ENCODE data around the gene KYNU.
A peak's percentile ranks its signal among the peaks of the same experiment; 100 is the strongest.

KYNU gene

GRCh38 chr2:143078104-143078503 lies 200.6 kb downstream of the KYNU start:
- H3K4me3 ChIP-seq (ENCODE audit: control insufficient read depth in 1 of 7, extremely low read depth in 1 of 7, insufficient read depth in 4 of 7, low read depth in 2 of 7, low read length in 6 of 7) = no peak overlapping the region
- H3K9me3 ChIP-seq (ENCODE audit: control extremely low read depth in 1 of 5, control insufficient read depth in 4 of 5, insufficient read depth in 2 of 5, low read depth in 1 of 5, low read length in 4 of 5) = peaks cover 0 to 13% (median 2%) of the 10 kb centered on the region in 5 experiments
- no peaks in the 10 kb centered on the region for H3K36me3 ChIP-seq (ENCODE audit: control insufficient read depth in 4 of 4, insufficient read depth in 4 of 4, low read length in 3 of 4)
- ChIA-PET CTCF (interaction anchor here (1.1 to 1.5 kb wide), 3 partner anchors 34 to 180 kb away, joined by 3 to 9 read pairs (median 4); no protein-coding TSS in a partner anchor), POLR2A (no interaction called here)
- no peaks in the 10 kb centered on the region for H3K27me3 ChIP-seq (replicated peaks in 2 of 5; ENCODE audit: control insufficient read depth in 4 of 5, insufficient read depth in 5 of 5, low read length in 4 of 5)
- peak in 2 of 3 donors; percentile 12 to 26 for DNase-seq
- H3K4me1 ChIP-seq (ENCODE audit: control extremely low read depth in 1 of 4, control insufficient read depth in 4 of 4, insufficient read depth in 4 of 4, low read length in 3 of 4) = no peaks in the 10 kb centered on the region
- no peak overlapping the region for H3K27ac ChIP-seq (ENCODE audit: insufficient read depth in 1 of 2, low read depth in 1 of 2, low read length in 2 of 2, poor library complexity in 1 of 2, severe bottlenecking in 2 of 2)

- Histone ChIP-seq H3K4me3 (ENCODE audit: control insufficient read depth in 1 of 7, extremely low read depth in 1 of 7, insufficient read depth in 4 of 7, low read depth in 2 of 7, low read length in 6 of 7) (no peak overlapping the region), H3K9me3 (ENCODE audit: control extremely low read depth in 1 of 5, control insufficient read depth in 4 of 5, insufficient read depth in 2 of 5, low read depth in 1 of 5, low read length in 4 of 5) (no peaks in the 10 kb centered on the region), H3K27ac (ENCODE audit: insufficient read depth in 1 of 2, low read depth in 1 of 2, low read length in 2 of 2, poor library complexity in 1 of 2, severe bottlenecking in 2 of 2) (no peak overlapping the region), H3K27me3 (replicated peaks in 2 of 5; ENCODE audit: control insufficient read depth in 4 of 5, insufficient read depth in 5 of 5, low read length in 4 of 5) (no peaks in the 10 kb centered on the region), H3K36me3 (ENCODE audit: control insufficient read depth in 4 of 4, insufficient read depth in 4 of 4, low read length in 3 of 4) (no peaks in the 10 kb centered on the region), H3K4me1 (ENCODE audit: control extremely low read depth in 1 of 4, control insufficient read depth in 4 of 4, insufficient read depth in 4 of 4, low read length in 3 of 4) (peaks cover 0 to 3% (median 2%) of the 10 kb centered on the region in 4 experiments)
- CTCF ChIA-PET = interaction anchor here (1.3 to 1.9 kb wide), 2 partner anchors 8 to 29 kb away, joined by 4 to 5 read pairs; no protein-coding TSS in a partner anchor
- POLR2A ChIA-PET = no interaction called here
- no peak for DNase-seq
- no CpG with 5 or more reads among the region's 1 CpG for WGBS (ENCODE audit: insufficient coverage)
These were observed 204.2 kb downstream of the KYNU start for GRCh38 chr2:143081616-143082015.

GRCh38 chr2:143083636-143084035 lies 206.2 kb downstream of the KYNU start:
- no CpG with 5 or more reads among the region's 2 CpGs for WGBS (ENCODE audit: insufficient coverage)
- POLR2A ChIA-PET = no interaction called here

GRCh38 chr2:143084462-143084861 lies 207.0 kb downstream of the KYNU start:
- ChIA-PET POLR2A (no interaction called here), CTCF (no interaction called here)
- Histone ChIP-seq H3K4me3 (ENCODE audit: control insufficient read depth in 1 of 7, extremely low read depth in 1 of 7, insufficient read depth in 4 of 7, low read depth in 2 of 7, low read length in 6 of 7) (no peak overlapping the region), H3K27ac (ENCODE audit: insufficient read depth in 1 of 2, low read depth in 1 of 2, low read length in 2 of 2, poor library complexity in 1 of 2, severe bottlenecking in 2 of 2) (no peak overlapping the region), H3K4me1 (ENCODE audit: control extremely low read depth in 1 of 4, control insufficient read depth in 4 of 4, insufficient read depth in 4 of 4, low read length in 3 of 4) (peaks cover 0 to 3% (median 2%) of the 10 kb centered on the region in 4 experiments), H3K27me3 (replicated peaks in 2 of 5; ENCODE audit: control insufficient read depth in 4 of 5, insufficient read depth in 5 of 5, low read length in 4 of 5) (no peaks in the 10 kb centered on the region), H3K9me3 (ENCODE audit: control extremely low read depth in 1 of 5, control insufficient read depth in 4 of 5, insufficient read depth in 2 of 5, low read depth in 1 of 5, low read length in 4 of 5) (no peaks in the 10 kb centered on the region), H3K36me3 (ENCODE audit: control insufficient read depth in 4 of 4, insufficient read depth in 4 of 4, low read length in 3 of 4) (no peaks in the 10 kb centered on the region)
- DNase-seq = no peak
- WGBS (ENCODE audit: insufficient coverage) = 100% methylated on average over 2 of the region's 2 CpGs

More at GRCh38 chr2:143083636-143084035, 206.2 kb downstream of the KYNU start:
- Histone ChIP-seq H3K4me3 (ENCODE audit: control insufficient read depth in 1 of 7, extremely low read depth in 1 of 7, insufficient read depth in 4 of 7, low read depth in 2 of 7, low read length in 6 of 7) (no peak overlapping the region), H3K36me3 (ENCODE audit: control insufficient read depth in 4 of 4, insufficient read depth in 4 of 4, low read length in 3 of 4) (no peaks in the 10 kb centered on the region), H3K9me3 (ENCODE audit: control extremely low read depth in 1 of 5, control insufficient read depth in 4 of 5, insufficient read depth in 2 of 5, low read depth in 1 of 5, low read length in 4 of 5) (no peaks in the 10 kb centered on the region), H3K27me3 (replicated peaks in 2 of 5; ENCODE audit: control insufficient read depth in 4 of 5, insufficient read depth in 5 of 5, low read length in 4 of 5) (no peaks in the 10 kb centered on the region), H3K4me1 (ENCODE audit: control extremely low read depth in 1 of 4, control insufficient read depth in 4 of 4, insufficient read depth in 4 of 4, low read length in 3 of 4) (peaks cover 0 to 3% (median 2%) of the 10 kb centered on the region in 4 experiments), H3K27ac (ENCODE audit: insufficient read depth in 1 of 2, low read depth in 1 of 2, low read length in 2 of 2, poor library complexity in 1 of 2, severe bottlenecking in 2 of 2) (no peak overlapping the region)
- CTCF ChIA-PET = interaction anchor here (0.7 to 0.9 kb wide), 2 partner anchors 94 to 176 kb away, joined by 3 read pairs; no protein-coding TSS in a partner anchor
- DNase-seq = peak; percentile 60 to 84 (median 64)

- Histone ChIP-seq H3K27ac (ENCODE audit: insufficient read depth in 1 of 2, low read depth in 1 of 2, low read length in 2 of 2, poor library complexity in 1 of 2, severe bottlenecking in 2 of 2) (no peak overlapping the region), H3K36me3 (ENCODE audit: control insufficient read depth in 4 of 4, insufficient read depth in 4 of 4, low read length in 3 of 4) (no peaks in the 10 kb centered on the region), H3K27me3 (replicated peaks in 2 of 5; ENCODE audit: control insufficient read depth in 4 of 5, insufficient read depth in 5 of 5, low read length in 4 of 5) (no peaks in the 10 kb centered on the region), H3K9me3 (ENCODE audit: control extremely low read depth in 1 of 5, control insufficient read depth in 4 of 5, insufficient read depth in 2 of 5, low read depth in 1 of 5, low read length in 4 of 5) (no peaks in the 10 kb centered on the region), H3K4me1 (ENCODE audit: control extremely low read depth in 1 of 4, control insufficient read depth in 4 of 4, insufficient read depth in 4 of 4, low read length in 3 of 4) (peaks cover 0 to 3% (median 2%) of the 10 kb centered on the region in 4 experiments), H3K4me3 (ENCODE audit: control insufficient read depth in 1 of 7, extremely low read depth in 1 of 7, insufficient read depth in 4 of 7, low read depth in 2 of 7, low read length in 6 of 7) (no peak overlapping the region)
- ChIA-PET CTCF (interaction anchor here (0.8 kb wide), 1 partner anchor 52 kb away, joined by 3 read pairs; no protein-coding TSS in a partner anchor), POLR2A (no interaction called here)
- WGBS (ENCODE audit: insufficient coverage) = 100% methylated on average over 1 of the region's 1 CpG
- no peak for DNase-seq
These were observed 207.8 kb downstream of the KYNU start for GRCh38 chr2:143085125-143085784.

GRCh38 chr2:143087033-143087432 lies 209.6 kb downstream of the KYNU start:
- no peaks in the 10 kb centered on the region for H3K9me3 ChIP-seq (ENCODE audit: control extremely low read depth in 1 of 5, control insufficient read depth in 4 of 5, insufficient read depth in 2 of 5, low read depth in 1 of 5, low read length in 4 of 5)
- H3K27ac ChIP-seq (ENCODE audit: insufficient read depth in 1 of 2, low read depth in 1 of 2, low read length in 2 of 2, poor library complexity in 1 of 2, severe bottlenecking in 2 of 2) = no peak overlapping the region
- H3K4me3 ChIP-seq (ENCODE audit: control insufficient read depth in 1 of 7, extremely low read depth in 1 of 7, insufficient read depth in 4 of 7, low read depth in 2 of 7, low read length in 6 of 7) = no peak overlapping the region
- ChIA-PET POLR2A (no interaction called here), CTCF (interaction anchor here (1.0 to 2.6 kb wide), 4 partner anchors 8 to 24 kb away, joined by 3 to 10 read pairs (median 5); no protein-coding TSS in a partner anchor)
- no peak for DNase-seq
- no peaks in the 10 kb centered on the region for H3K27me3 ChIP-seq (replicated peaks in 2 of 5; ENCODE audit: control insufficient read depth in 4 of 5, insufficient read depth in 5 of 5, low read length in 4 of 5)
- no CpG with 5 or more reads among the region's 1 CpG for WGBS (ENCODE audit: insufficient coverage)
- H3K4me1 ChIP-seq (ENCODE audit: control extremely low read depth in 1 of 4, control insufficient read depth in 4 of 4, insufficient read depth in 4 of 4, low read length in 3 of 4) = peaks cover 0 to 3% (median 2%) of the 10 kb centered on the region in 4 experiments
- no peaks in the 10 kb centered on the region for H3K36me3 ChIP-seq (ENCODE audit: control insufficient read depth in 4 of 4, insufficient read depth in 4 of 4, low read length in 3 of 4)

GRCh38 chr2:143088388-143088787 lies 210.9 kb downstream of the KYNU start:
- POLR2A ChIA-PET = no interaction called here
- Histone ChIP-seq H3K4me1 (ENCODE audit: control extremely low read depth in 1 of 4, control insufficient read depth in 4 of 4, insufficient read depth in 4 of 4, low read length in 3 of 4) (peaks cover 0 to 3% (median 2%) of the 10 kb centered on the region in 4 experiments), H3K9me3 (ENCODE audit: control extremely low read depth in 1 of 5, control insufficient read depth in 4 of 5, insufficient read depth in 2 of 5, low read depth in 1 of 5, low read length in 4 of 5) (peaks cover 0 to 1% (median 0%) of the 10 kb centered on the region in 5 experiments), H3K36me3 (ENCODE audit: control insufficient read depth in 4 of 4, insufficient read depth in 4 of 4, low read length in 3 of 4) (no peaks in the 10 kb centered on the region), H3K27ac (ENCODE audit: insufficient read depth in 1 of 2, low read depth in 1 of 2, low read length in 2 of 2, poor library complexity in 1 of 2, severe bottlenecking in 2 of 2) (no peak overlapping the region), H3K4me3 (ENCODE audit: control insufficient read depth in 1 of 7, extremely low read depth in 1 of 7, insufficient read depth in 4 of 7, low read depth in 2 of 7, low read length in 6 of 7) (no peak overlapping the region), H3K27me3 (replicated peaks in 2 of 5; ENCODE audit: control insufficient read depth in 4 of 5, insufficient read depth in 5 of 5, low read length in 4 of 5) (no peaks in the 10 kb centered on the region)
- CTCF ChIA-PET = interaction anchor here (1.4 to 2.6 kb wide), 3 partner anchors 11 to 23 kb away, joined by 5 to 10 read pairs (median 7); no protein-coding TSS in a partner anchor
- no peak for DNase-seq
- no CpG with 5 or more reads among the region's 4 CpGs for WGBS (ENCODE audit: insufficient coverage)
